Cardiac muscle cell (in vitro differentiated cells and primary cell): ENCODE data around the gene RPL39L. TPM values are rescaled to one million over a fixed set of nuclear protein-coding genes. Genes with fewer than 3 reads are reported as not detected.

Source experiments
- DNase-seq, 2 donors: peaks; one replicate each; pipeline versions ENCODE4 v3.0.0 to v3.0.0-alpha.2; 2010 to 2017; ENCODE audit warnings: low read depth in 1 of 2, low spot score in 1 of 2
- H3K27ac ChIP-seq: fragments of 200-600 bp; sonication (generic); 2 replicates; pipeline ENCODE4 v1.5.1; 2016
- H3K27me3 ChIP-seq: fragments of 200-600 bp; sonication (generic); 2 replicates; pipeline ENCODE4 v1.6.0; 2016; ENCODE audit warnings: control low read depth
- H3K36me3 ChIP-seq: fragments of 200-600 bp; sonication (generic); 2 replicates; pipeline ENCODE4 v1.5.1; 2016; ENCODE audit warnings: control low read depth
- H3K4me1 ChIP-seq: fragments of 200-600 bp; sonication (generic); 2 replicates; pipeline ENCODE4 v1.8.1; 2017; ENCODE audit warnings: low read depth, mild to moderate bottlenecking, mixed run types
- H3K4me3 ChIP-seq: fragments of 200-600 bp; sonication (generic); 2 replicates; pipeline ENCODE4 v1.5.1; 2016; ENCODE audit warnings: mild to moderate bottlenecking
- H3K9me3 ChIP-seq: fragments of 200-600 bp; sonication (generic); 2 replicates; pipeline ENCODE4 v1.5.1; 2017; ENCODE audit warnings: low read depth, mild to moderate bottlenecking, control low read depth
- CTCF ChIP-seq: IDR thresholded peaks from 2 replicates; pipeline ENCODE4 v1.5.1; 2012; ENCODE audit warnings: low read depth, mild to moderate bottlenecking, low read length
- polyA plus RNA-seq: library from polyadenylated mRNA; unstranded; fragments of >200 nt; fragmentation: Nextera tagmentation; extraction: Ambion mirVana; gene quantifications from 2 replicates; pipeline ENCODE4 v1.2.1, GENCODE V29; 2016
- total RNA-seq: library from RNA; depleted of rRNA; stranded (reverse); fragments of >200 nt; gene quantifications from 2 replicates; pipeline ENCODE4 v1.2.3, GENCODE V29; 2016

Gene RPL39L
- total and polyA plus RNA-seq, 2 experiments from 2014 or later, result 24.8 to 56.2 TPM

- H3K4me3 ChIP-seq, result no peak overlapping the region
- H3K4me1 ChIP-seq, result peaks cover 4% of the 10 kb centered on the region
- no peaks in the 10 kb centered on the region for H3K27me3 ChIP-seq
- no peak for TF ChIP-seq CTCF
- no peak overlapping the region for H3K27ac ChIP-seq
- H3K36me3 ChIP-seq, result no peaks in the 10 kb centered on the region
- peak in 1 of 2 donors; percentile 87 for DNase-seq
- no peaks in the 10 kb centered on the region for H3K9me3 ChIP-seq
Measured at GRCh38 chr3:187130346-187131066, 8.8 kb downstream of the RPL39L start.

GRCh38 chr3:187125319-187126031 is 13.8 kb downstream of the RPL39L start:
- H3K27me3 ChIP-seq, result no peaks in the 10 kb centered on the region

GRCh38 chr3:187122261-187122660 is 17.0 kb downstream of the RPL39L start:
- no peaks in the 10 kb centered on the region for H3K9me3 ChIP-seq
- no peaks in the 10 kb centered on the region for H3K4me1 ChIP-seq
- DNase-seq, result no peak
- no peaks in the 10 kb centered on the region for H3K27me3 ChIP-seq
- TF ChIP-seq CTCF, result no peak
- no peak overlapping the region for H3K4me3 ChIP-seq
- H3K27ac ChIP-seq, result no peak overlapping the region
- H3K36me3 ChIP-seq, result no peaks in the 10 kb centered on the region

More at GRCh38 chr3:187125319-187126031, 13.8 kb downstream of the RPL39L start:
- no peak for TF ChIP-seq CTCF
- Histone ChIP-seq H3K9me3 (no peaks in the 10 kb centered on the region), H3K36me3 (no peaks in the 10 kb centered on the region), H3K27ac (no peak overlapping the region), H3K4me1 (no peaks in the 10 kb centered on the region), H3K4me3 (no peak overlapping the region)
- no peak for DNase-seq

GRCh38 chr3:187120326-187120725 is 19.0 kb downstream of the RPL39L start:
- TF ChIP-seq CTCF, result no peak
- Histone ChIP-seq H3K36me3 (no peaks in the 10 kb centered on the region), H3K4me1 (no peaks in the 10 kb centered on the region), H3K27me3 (no peaks in the 10 kb centered on the region), H3K4me3 (no peak overlapping the region), H3K9me3 (no peaks in the 10 kb centered on the region), H3K27ac (no peak overlapping the region)
- DNase-seq, result no peak

GRCh38 chr3:187114511-187114910 is 24.8 kb downstream of the RPL39L start:
- Histone ChIP-seq H3K36me3 (no peaks in the 10 kb centered on the region), H3K4me1 (no peaks in the 10 kb centered on the region), H3K27ac (no peak overlapping the region), H3K27me3 (no peaks in the 10 kb centered on the region), H3K4me3 (no peak overlapping the region), H3K9me3 (no peaks in the 10 kb centered on the region)
- DNase-seq, result no peak
- no peak for TF ChIP-seq CTCF
